Mesendoderm (in vitro differentiated cells): ENCODE data around the gene SDK1.

Experiments
- DNase-seq: peaks from one replicate; pipeline ENCODE4 v3.0.0; 2013
- H2AK5ac ChIP-seq: 2 replicates; pipeline ENCODE4 v1.6.1; 2013; ENCODE audit warnings: low read length, inconsistent platforms
- H2BK120ac ChIP-seq: 2 replicates; pipeline ENCODE4 v1.6.1; 2013; ENCODE audit warnings: low read depth, mild to moderate bottlenecking, low read length, moderate library complexity, mixed read lengths
- H2BK15ac ChIP-seq: replicated peaks from 2 replicates; pipeline ENCODE4 v1.6.1; 2013; ENCODE audit warnings: low read depth, mild to moderate bottlenecking, moderate library complexity
- H2BK5ac ChIP-seq: 2 replicates; pipeline ENCODE4 v1.6.1; 2013; ENCODE audit warnings: low read length, inconsistent platforms
- H3K18ac ChIP-seq: 2 replicates; pipeline ENCODE4 v1.6.1; 2013; ENCODE audit warnings: mild to moderate bottlenecking, low read length, mixed read lengths
- H3K23ac ChIP-seq: one replicate; pipeline ENCODE4 v1.6.1; 2013; ENCODE audit warnings: low read length
- H3K27ac ChIP-seq: 2 replicates; pipeline ENCODE4 v1.5.1; 2013; ENCODE audit warnings: low read depth, mild to moderate bottlenecking, inconsistent platforms, low read length, moderate library complexity
- H3K27me3 ChIP-seq: 2 replicates; pipeline ENCODE4 v1.6.1; 2013; ENCODE audit warnings: low read length, control low read depth, mild to moderate bottlenecking, inconsistent platforms; ENCODE audit not compliant: insufficient read depth, poor library complexity
- H3K36me3 ChIP-seq: 2 replicates; pipeline ENCODE4 v1.6.1; 2013; ENCODE audit warnings: low read length, inconsistent platforms; ENCODE audit not compliant: control insufficient read depth, insufficient read depth
- H3K4ac ChIP-seq: one replicate; pipeline ENCODE4 v1.6.1; 2013; ENCODE audit warnings: low read depth, mild to moderate bottlenecking, low read length, moderate library complexity
- H3K4me1 ChIP-seq: 2 replicates; pipeline ENCODE4 v1.6.1; 2013; ENCODE audit warnings: low read depth, low read length, inconsistent platforms; ENCODE audit not compliant: control insufficient read depth
- H3K4me2 ChIP-seq: 2 replicates; pipeline ENCODE4 v1.6.1; 2013; ENCODE audit warnings: low read length
- H3K4me3 ChIP-seq: 2 replicates; pipeline ENCODE4 v1.5.1; 2013; ENCODE audit warnings: mild to moderate bottlenecking, low read length
- H3K56ac ChIP-seq: one replicate; pipeline ENCODE4 v1.6.1; 2013; ENCODE audit warnings: low read length
- H3K79me1 ChIP-seq: 2 replicates; pipeline ENCODE4 v1.6.1; 2013; ENCODE audit warnings: low read length, inconsistent platforms
- H3K79me2 ChIP-seq: 2 replicates; pipeline ENCODE4 v1.6.1; 2013; ENCODE audit warnings: mild to moderate bottlenecking, low read length; ENCODE audit not compliant: control insufficient read depth, insufficient read depth
- H3K9ac ChIP-seq: 2 replicates; pipeline ENCODE4 v1.6.1; 2013; ENCODE audit warnings: low read length, inconsistent platforms
- H4K5ac ChIP-seq: one replicate; pipeline ENCODE4 v1.6.1; 2013; ENCODE audit warnings: low read length
- H4K8ac ChIP-seq: one replicate; pipeline ENCODE4 v1.6.1; 2013; ENCODE audit warnings: low read depth, mild to moderate bottlenecking, control low read depth, low read length, moderate library complexity
- WGBS: extraction: QIAGEN DNeasy Blood & Tissue Kit; methylation state at CpG from one replicate; pipeline ENCODE4 v1.1.7; 2013; ENCODE audit warnings: low lambda C conversion rate, missing lambda C conversion rate; ENCODE audit not compliant: insufficient coverage; ENCODE audit errors: extremely low coverage; 5-methylcytosine and 5-hydroxymethylcytosine counted together

The SDK1 gene

DNA sequence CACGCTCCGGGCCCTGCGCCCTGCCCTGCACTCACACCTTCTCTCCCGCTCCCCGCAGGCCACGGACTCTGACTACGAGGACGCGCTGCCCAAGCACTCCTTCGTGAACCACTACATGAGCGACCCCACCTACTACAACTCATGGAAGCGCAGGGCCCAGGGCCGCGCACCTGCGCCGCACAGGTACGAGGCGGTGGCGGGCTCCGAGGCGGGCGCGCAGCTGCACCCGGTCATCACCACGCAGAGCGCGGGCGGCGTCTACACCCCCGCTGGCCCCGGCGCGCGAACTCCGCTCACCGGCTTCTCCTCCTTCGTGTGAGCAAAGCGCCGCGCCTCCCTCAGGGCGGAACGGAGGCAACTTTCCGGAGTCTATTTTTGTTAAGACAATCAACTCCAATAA, 964.0 kb downstream of the SDK1 start:
- Histone ChIP-seq H3K4me2 (no peak overlapping the region), H3K56ac (no peak overlapping the region), H3K4me3 (no peak overlapping the region), H3K9ac (no peak overlapping the region), H4K8ac (no peak overlapping the region), H4K5ac (no peak overlapping the region), H3K36me3 (no peaks in the 10 kb centered on the region), H3K4me1 (no peaks in the 10 kb centered on the region), H3K23ac (no peak overlapping the region), H3K27ac (no peak overlapping the region), H3K79me2 (no peaks in the 10 kb centered on the region), H2BK5ac (no peak overlapping the region), H2BK120ac (no peak overlapping the region), H3K18ac (no peak overlapping the region), H3K79me1 (no peaks in the 10 kb centered on the region), H3K27me3 (no peaks in the 10 kb centered on the region), H2BK15ac (no peak overlapping the region), H2AK5ac (no peak overlapping the region), H3K4ac (no peak overlapping the region)
- DNase-seq: no peak
- WGBS: no CpG with 5 or more reads among the region's 43 CpGs

- no peak overlapping the region for H2AK5ac ChIP-seq
- H3K4me2 ChIP-seq: no peak overlapping the region
- no peak overlapping the region for H3K4ac ChIP-seq
- H3K27ac ChIP-seq: no peak overlapping the region
- no peak overlapping the region for H3K9ac ChIP-seq
- H3K56ac ChIP-seq: no peak overlapping the region
- H2BK120ac ChIP-seq: no peak overlapping the region
- no peaks in the 10 kb centered on the region for H3K27me3 ChIP-seq
- no peak overlapping the region for H4K8ac ChIP-seq
- H3K79me2 ChIP-seq: no peaks in the 10 kb centered on the region
- no peak overlapping the region for H2BK5ac ChIP-seq
- no peak for DNase-seq
- no peak overlapping the region for H3K4me3 ChIP-seq
- H2BK15ac ChIP-seq: no peak overlapping the region
- no peaks in the 10 kb centered on the region for H3K79me1 ChIP-seq
- no peak overlapping the region for H3K18ac ChIP-seq
- WGBS: no CpG with 5 or more reads among the region's 15 CpGs
- no peak overlapping the region for H4K5ac ChIP-seq
- H3K4me1 ChIP-seq: no peaks in the 10 kb centered on the region
- no peaks in the 10 kb centered on the region for H3K36me3 ChIP-seq
- H3K23ac ChIP-seq: no peak overlapping the region
Measured at GRCh38 chr7:4265676-4266075, 964.6 kb downstream of the SDK1 start.

GRCh38 chr7:4266270-4267040, 965.4 kb downstream of the SDK1 start:
- no peak overlapping the region for H4K5ac ChIP-seq
- H3K56ac ChIP-seq: no peak overlapping the region
- H3K27me3 ChIP-seq: no peaks in the 10 kb centered on the region
- H3K9ac ChIP-seq: no peak overlapping the region
- H3K36me3 ChIP-seq: no peaks in the 10 kb centered on the region
- H3K27ac ChIP-seq: no peak overlapping the region
- H2BK120ac ChIP-seq: no peak overlapping the region
- H3K4ac ChIP-seq: no peak overlapping the region
- H3K18ac ChIP-seq: no peak overlapping the region
- no peaks in the 10 kb centered on the region for H3K4me1 ChIP-seq
- no peak overlapping the region for H2AK5ac ChIP-seq
- no peak overlapping the region for H3K23ac ChIP-seq
- H2BK5ac ChIP-seq: no peak overlapping the region
- no CpG with 5 or more reads among the region's 21 CpGs for WGBS
- DNase-seq: no peak
- no peak overlapping the region for H2BK15ac ChIP-seq
- H3K79me1 ChIP-seq: no peaks in the 10 kb centered on the region
- no peak overlapping the region for H3K4me2 ChIP-seq
- H4K8ac ChIP-seq: no peak overlapping the region
- no peak overlapping the region for H3K4me3 ChIP-seq
- no peaks in the 10 kb centered on the region for H3K79me2 ChIP-seq

DNA sequence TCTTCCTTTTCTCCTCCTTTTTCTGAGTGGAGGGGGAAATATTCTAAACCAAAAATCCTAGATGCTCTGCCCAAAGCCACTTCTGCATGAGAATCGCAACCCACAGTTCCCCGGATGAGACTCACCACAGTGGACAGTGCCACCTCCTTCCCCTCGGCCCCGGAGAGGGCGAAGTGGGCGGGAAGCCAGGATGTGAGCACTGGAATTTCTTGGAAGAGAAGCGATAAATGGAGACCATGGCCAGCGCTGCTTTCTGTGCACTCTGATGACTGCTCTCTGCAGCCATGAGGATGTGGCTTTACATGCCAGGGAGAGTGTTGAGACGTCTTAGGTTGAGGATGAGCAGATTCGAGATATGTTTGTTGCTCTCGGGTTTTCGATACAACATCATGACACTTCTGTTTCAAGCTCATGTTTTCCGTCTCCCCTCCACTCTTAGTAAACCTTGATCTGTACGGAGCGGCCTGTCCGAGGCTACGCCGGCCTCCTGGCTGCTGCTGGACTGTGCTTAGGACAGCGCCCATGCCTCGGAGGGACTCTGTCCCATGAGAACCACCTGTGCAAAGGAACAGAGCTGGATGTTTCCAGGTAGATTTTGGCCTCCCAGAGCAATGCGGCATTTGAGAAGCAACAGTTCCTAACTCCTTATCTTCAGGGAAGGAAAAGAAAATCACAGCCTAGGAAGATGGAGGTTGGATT, 966.4 kb downstream of the SDK1 start:
- Histone ChIP-seq H4K8ac (no peak overlapping the region), H3K4ac (no peak overlapping the region), H3K4me2 (no peak overlapping the region), H2BK120ac (no peak overlapping the region), H3K79me2 (no peaks in the 10 kb centered on the region), H2BK15ac (no peak overlapping the region), H3K4me3 (no peak overlapping the region), H3K56ac (no peak overlapping the region), H3K23ac (no peak overlapping the region), H2AK5ac (no peak overlapping the region), H3K27me3 (no peaks in the 10 kb centered on the region), H3K36me3 (no peaks in the 10 kb centered on the region), H3K79me1 (no peaks in the 10 kb centered on the region), H3K9ac (no peak overlapping the region), H4K5ac (no peak overlapping the region), H3K27ac (no peak overlapping the region), H3K18ac (no peak overlapping the region), H3K4me1 (no peaks in the 10 kb centered on the region), H2BK5ac (no peak overlapping the region)
- no CpG with 5 or more reads among the region's 21 CpGs for WGBS
- no peak for DNase-seq

- Histone ChIP-seq H3K27ac (no peak overlapping the region), H2BK5ac (no peak overlapping the region), H3K23ac (no peak overlapping the region), H3K18ac (no peak overlapping the region), H3K4me2 (no peak overlapping the region), H2BK120ac (no peak overlapping the region), H3K79me2 (no peaks in the 10 kb centered on the region), H3K79me1 (no peaks in the 10 kb centered on the region), H3K4ac (no peak overlapping the region), H3K9ac (no peak overlapping the region), H2BK15ac (no peak overlapping the region), H3K4me1 (no peaks in the 10 kb centered on the region), H3K36me3 (no peaks in the 10 kb centered on the region), H4K5ac (no peak overlapping the region), H3K27me3 (no peaks in the 10 kb centered on the region), H2AK5ac (no peak overlapping the region), H3K4me3 (no peak overlapping the region), H3K56ac (no peak overlapping the region), H4K8ac (no peak overlapping the region)
- no peak for DNase-seq
- no CpG with 5 or more reads among the region's 34 CpGs for WGBS
Measured at GRCh38 chr7:4268040-4268965, 967.3 kb downstream of the SDK1 start.
